Measurements from ENCODE around the gene ZBED1. TPM values are rescaled to one million over a fixed set of nuclear protein-coding genes. Genes with fewer than 3 reads are reported as not detected.

ZBED1 gene
- total RNA-seq, 2 donors from 2014 or later: 33.3 to 44.6 TPM

- peak overlapping the region; percentile 96 for H3K27ac ChIP-seq
- H3K4me3 ChIP-seq: peak overlapping the region; percentile 86
- H3K36me3 ChIP-seq: peaks cover 5% of the 10 kb centered on the region
- peaks cover 10% of the 10 kb centered on the region for H3K4me1 ChIP-seq
- no peak for TF ChIP-seq CTCF (IDR thresholded peaks at IDR 0.05)
- peak; percentile 45 for DNase-seq
- peak overlapping the region; percentile 87 to 89 for H3K9ac ChIP-seq (ENCODE audit: low read depth in 2 of 2, low read length in 2 of 2)
- no peaks in the 10 kb centered on the region for H3K9me3 ChIP-seq
- intact Hi-C loops (cut with DNase I): loop anchor here (5.0 to 10.0 kb wide), 2 partner anchors 88 to 115 kb away; no protein-coding TSS in a partner anchor
- no peaks in the 10 kb centered on the region for H3K27me3 ChIP-seq
Measured at GRCh38 chrX:2500091-2500802, 529 bp downstream of the ZBED1 start.

GRCh38 chrX:2499507-2499906 is 1.3 kb downstream of the ZBED1 start:
- Histone ChIP-seq H3K9me3 (no peaks in the 10 kb centered on the region), H3K27ac (peak overlapping the region; percentile 96), H3K36me3 (peaks cover 6% of the 10 kb centered on the region), H3K4me3 (peak overlapping the region; percentile 86), H3K4me1 (peaks cover 10% of the 10 kb centered on the region), H3K27me3 (no peaks in the 10 kb centered on the region), H3K9ac (ENCODE audit: low read depth in 2 of 2, low read length in 2 of 2) (peak overlapping the region; percentile 87 to 89)
- DNase-seq: no peak
- intact Hi-C loops (cut with DNase I): no loop called here
- TF ChIP-seq CTCF (IDR thresholded peaks at IDR 0.05): no peak

- H3K27me3 ChIP-seq: no peaks in the 10 kb centered on the region
- intact Hi-C loops (cut with DNase I): no loop called here
- peak overlapping the region; percentile 87 to 89 for H3K9ac ChIP-seq (ENCODE audit: low read depth in 2 of 2, low read length in 2 of 2)
- peak overlapping the region; percentile 8 for H3K4me3 ChIP-seq
- no peak for TF ChIP-seq CTCF (IDR thresholded peaks at IDR 0.05)
- peak; percentile 52 for DNase-seq
- H3K36me3 ChIP-seq: peaks cover 6% of the 10 kb centered on the region
- peak overlapping the region; percentile 96 for H3K27ac ChIP-seq
- H3K9me3 ChIP-seq: no peaks in the 10 kb centered on the region
- peaks cover 10% of the 10 kb centered on the region for H3K4me1 ChIP-seq
Measured at GRCh38 chrX:2498781-2499302, 1.9 kb downstream of the ZBED1 start.

GRCh38 chrX:2497961-2498780 is 2.6 kb downstream of the ZBED1 start:
- no peaks in the 10 kb centered on the region for H3K9me3 ChIP-seq
- peaks cover 6% of the 10 kb centered on the region for H3K36me3 ChIP-seq
- no peak for TF ChIP-seq CTCF (IDR thresholded peaks at IDR 0.05)
- H3K9ac ChIP-seq (ENCODE audit: low read depth in 2 of 2, low read length in 2 of 2): peak overlapping the region in 1 of 2 donors; percentile 89
- peak overlapping the region; percentile 96 for H3K27ac ChIP-seq
- DNase-seq: peak; percentile 69
- peaks cover 10% of the 10 kb centered on the region for H3K4me1 ChIP-seq
- H3K4me3 ChIP-seq: peak overlapping the region; percentile 8
- H3K27me3 ChIP-seq: no peaks in the 10 kb centered on the region
- intact Hi-C loops (cut with DNase I): no loop called here

- no peaks in the 10 kb centered on the region for H3K9me3 ChIP-seq
- no peak overlapping the region for H3K4me3 ChIP-seq
- peaks cover 6% of the 10 kb centered on the region for H3K36me3 ChIP-seq
- DNase-seq: no peak
- H3K4me1 ChIP-seq: peaks cover 10% of the 10 kb centered on the region
- intact Hi-C loops (cut with DNase I): no loop called here
- no peak overlapping the region for H3K9ac ChIP-seq (ENCODE audit: low read depth in 2 of 2, low read length in 2 of 2)
- no peak for TF ChIP-seq CTCF (IDR thresholded peaks at IDR 0.05)
- no peak overlapping the region for H3K27ac ChIP-seq
- H3K27me3 ChIP-seq: no peaks in the 10 kb centered on the region
Measured at GRCh38 chrX:2495595-2495994, 5.2 kb downstream of the ZBED1 start.

All from colonic mucosa (tissue), 4 donors.